Ishikawa (cell line): ENCODE data around the gene NBEAL1.

ENCODE experiments used
- CEBPB ChIP-seq: IDR thresholded peaks from 2 replicates; pipeline ENCODE4 v1.6.1; 2012
- EP300 ChIP-seq: IDR thresholded peaks from 2 replicates; pipeline ENCODE4 v1.6.1; 2012; ENCODE audit warnings: borderline replicate concordance
- FOXM1 ChIP-seq: IDR thresholded peaks from 2 replicates; pipeline ENCODE4 v1.6.1; 2012; ENCODE audit warnings: low read depth, borderline replicate concordance
- NFIC ChIP-seq: IDR thresholded peaks from 2 replicates; pipeline ENCODE4 v1.6.1; 2012
- RAD21 ChIP-seq: IDR thresholded peaks from 2 replicates; pipeline ENCODE4 v1.6.1; 2012; ENCODE audit warnings: low read depth
- TCF12 ChIP-seq: IDR thresholded peaks from 2 replicates; pipeline ENCODE4 v1.6.1; 2012; ENCODE audit warnings: low read depth
- TEAD4 ChIP-seq: IDR thresholded peaks from 2 replicates; pipeline ENCODE4 v1.6.1; 2012
- YY1 ChIP-seq: IDR thresholded peaks from 2 replicates; pipeline ENCODE4 v1.6.1; 2012; ENCODE audit warnings: low read depth
- ZBTB7A ChIP-seq: IDR thresholded peaks from 2 replicates; pipeline ENCODE4 v1.6.1; 2012; ENCODE audit warnings: low read depth
- TF ChIP-seq, protein P1 (sequence below): IDR thresholded peaks from 2 replicates; pipeline ENCODE4 v1.6.1; 2012
- TF ChIP-seq, protein P2 (sequence below): IDR thresholded peaks from 2 replicates; pipeline ENCODE4 v1.6.1; 2012

The NBEAL1 gene

DNA sequence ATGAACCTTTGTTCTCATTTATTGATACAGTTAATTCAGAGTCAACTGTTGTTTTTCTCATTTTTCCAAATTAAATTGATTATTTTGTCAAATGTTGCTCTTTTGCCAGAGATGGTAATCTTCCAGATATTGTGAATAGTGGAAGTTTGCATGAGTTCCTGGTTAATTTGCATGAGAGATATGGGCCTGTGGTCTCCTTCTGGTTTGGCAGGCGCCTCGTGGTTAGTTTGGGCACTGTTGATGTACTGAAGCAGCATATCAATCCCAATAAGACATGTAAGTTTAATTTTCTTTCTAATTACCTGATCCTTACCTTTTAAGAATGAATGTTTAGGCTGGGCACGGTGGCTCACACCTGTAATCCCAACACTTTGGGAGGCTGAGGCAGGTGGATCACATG, 232.0 kb downstream of the NBEAL1 start:
- TF ChIP-seq, protein P1, sequence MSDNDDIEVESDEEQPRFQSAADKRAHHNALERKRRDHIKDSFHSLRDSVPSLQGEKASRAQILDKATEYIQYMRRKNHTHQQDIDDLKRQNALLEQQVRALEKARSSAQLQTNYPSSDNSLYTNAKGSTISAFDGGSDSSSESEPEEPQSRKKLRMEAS: no peak
- no peak for TF ChIP-seq YY1
- no peak for TF ChIP-seq TCF12
- TF ChIP-seq RAD21: no peak
- no peak for TF ChIP-seq FOXM1

DNA sequence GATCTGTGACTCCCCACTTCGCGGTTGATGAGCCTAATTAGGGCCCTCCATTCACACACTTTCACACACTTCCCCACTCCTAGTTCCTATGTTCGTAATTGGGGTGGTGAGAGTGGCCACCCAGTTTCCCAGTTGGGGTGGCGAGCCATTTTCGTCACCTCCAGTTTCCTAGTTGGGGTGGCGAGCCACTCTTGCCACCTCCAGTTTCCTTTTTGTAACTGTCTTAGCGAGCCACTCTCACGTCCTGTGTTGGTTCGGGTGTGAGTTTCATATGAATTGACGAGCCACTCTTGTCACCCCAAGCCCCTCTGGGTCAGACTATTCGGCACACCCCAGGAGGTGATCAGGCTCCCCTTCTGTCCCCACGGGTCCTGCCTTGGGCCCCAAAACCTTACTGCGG, 238.1 kb downstream of the NBEAL1 start:
- no peak for TF ChIP-seq TEAD4

DNA sequence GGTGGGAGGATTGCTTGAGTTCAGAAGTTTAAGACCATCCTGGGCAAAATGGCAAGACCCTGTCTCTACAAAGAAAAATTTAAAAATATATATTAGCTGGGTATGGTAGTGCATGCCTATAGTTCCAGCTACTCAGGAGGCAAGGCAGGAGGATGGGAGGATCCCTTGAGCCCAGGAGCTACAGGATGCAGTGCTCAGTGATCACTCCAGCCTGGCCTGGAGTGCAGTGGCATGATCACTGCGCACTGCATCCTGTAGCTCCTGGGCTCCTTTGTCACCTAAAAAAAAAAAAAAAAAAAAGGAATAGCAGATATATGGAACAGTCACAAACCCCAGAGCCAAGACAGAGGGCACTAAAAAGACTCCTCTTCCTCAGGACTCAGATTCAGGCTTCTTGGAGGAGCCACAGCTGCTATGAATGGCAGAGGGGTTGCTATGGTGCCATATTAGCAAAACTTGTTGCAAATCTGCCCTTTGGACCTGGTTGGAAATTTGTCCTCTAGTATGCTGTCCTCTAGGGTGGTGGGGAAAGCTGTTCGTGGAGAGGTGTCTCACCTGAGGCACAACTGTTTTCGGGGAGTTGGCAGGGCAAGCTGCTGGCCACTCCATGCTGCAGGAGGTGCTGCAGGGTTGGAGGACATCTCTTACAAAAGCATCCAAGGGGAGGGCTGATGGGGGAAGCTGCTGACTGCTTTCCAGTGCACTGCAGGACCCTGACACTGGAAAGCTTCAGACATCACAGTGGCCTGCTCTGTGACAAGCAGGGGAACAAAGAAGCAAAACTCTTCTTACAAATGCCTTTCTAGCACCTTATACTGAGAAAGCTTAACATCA, 246.9 kb downstream of the NBEAL1 start:
- TF ChIP-seq EP300 (no peak), CEBPB (no peak), ZBTB7A (no peak), YY1 (no peak), TCF12 (no peak), NFIC (no peak)
- TF ChIP-seq, protein P1: no peak
- TF ChIP-seq, protein P2, sequence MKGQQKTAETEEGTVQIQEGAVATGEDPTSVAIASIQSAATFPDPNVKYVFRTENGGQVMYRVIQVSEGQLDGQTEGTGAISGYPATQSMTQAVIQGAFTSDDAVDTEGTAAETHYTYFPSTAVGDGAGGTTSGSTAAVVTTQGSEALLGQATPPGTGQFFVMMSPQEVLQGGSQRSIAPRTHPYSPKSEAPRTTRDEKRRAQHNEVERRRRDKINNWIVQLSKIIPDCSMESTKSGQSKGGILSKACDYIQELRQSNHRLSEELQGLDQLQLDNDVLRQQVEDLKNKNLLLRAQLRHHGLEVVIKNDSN: no peak
